Lower lobe of right lung (tissue), 2 donors: ENCODE results near the gene SDC1. TPM values are rescaled to one million over a fixed set of nuclear protein-coding genes. Genes with fewer than 3 reads are reported as not detected.

Experiments
- ATAC-seq, 2 donors: fragments of 200-7000 bp; cut with Tn5 transposase; one replicate each; pipeline ENCODE4 v1.9.1; 2020 to 2022; ENCODE audit warnings: mild to moderate bottlenecking in 2 of 2, moderate library complexity in 2 of 2
- DNase-seq: peaks from one replicate; pipeline ENCODE4 v3.0.0-alpha.2; 2020
- H3K27ac ChIP-seq: fragments of 200-600 bp; one replicate; pipeline ENCODE4 v1.8.0; 2022
- H3K27me3 ChIP-seq: fragments of 200-600 bp; one replicate; pipeline ENCODE4 v1.8.0; 2022; ENCODE audit warnings: low read depth
- H3K36me3 ChIP-seq: fragments of 200-600 bp; one replicate; pipeline ENCODE4 v1.8.0; 2022; ENCODE audit warnings: mild to moderate bottlenecking
- H3K4me1 ChIP-seq: fragments of 200-600 bp; one replicate; pipeline ENCODE4 v1.8.0; 2022
- H3K4me3 ChIP-seq: fragments of 200-600 bp; one replicate; pipeline ENCODE4 v1.8.0; 2022; ENCODE audit warnings: mild to moderate bottlenecking
- H3K9me3 ChIP-seq: fragments of 200-600 bp; one replicate; pipeline ENCODE4 v1.8.0; 2022
- CTCF ChIP-seq: fragments of 200-600 bp; IDR thresholded peaks from one replicate; pipeline ENCODE4 v1.8.0; 2022; ENCODE audit warnings: antibody characterized with exemption, mild to moderate bottlenecking
- intact Hi-C: fragments of 100-400 bp; cut with DNase I; formaldehyde crosslinking; loops from one replicate; pipeline ENCODE4 v1.11.0; 2022
- total RNA-seq: library from RNA; stranded (reverse); fragmentation: NEBNext Ultra II Directional; extraction: Animal tissue kit (Norgen Biotek cat#: 25700); gene quantifications from one replicate; pipeline ENCODE4 v1.2.1, GENCODE V29; 2021
- donor health status: DM: no; HTN: yes; CAD: no; lungs with severe emphysema.

Gene SDC1
- total RNA-seq, 1 donor from 2014 or later = 90.0 TPM

- H3K27me3 ChIP-seq = no peaks in the 10 kb centered on the region
- DNase-seq (no peak), ATAC-seq (no peak)
- H3K4me1 ChIP-seq = peaks cover 32% of the 10 kb centered on the region
- H3K4me3 ChIP-seq = no peak overlapping the region
- intact Hi-C loops = no loop called here
- no peaks in the 10 kb centered on the region for H3K36me3 ChIP-seq
- no peak for TF ChIP-seq CTCF
- H3K27ac ChIP-seq = no peak overlapping the region
- H3K9me3 ChIP-seq = no peaks in the 10 kb centered on the region
Observed at GRCh38 chr2:20174410-20174809, 50.5 kb downstream of the SDC1 start.

GRCh38 chr2:20173496-20174402, 51.2 kb downstream of the SDC1 start:
- ATAC-seq (no peak), DNase-seq (no peak)
- H3K36me3 ChIP-seq = no peaks in the 10 kb centered on the region

GRCh38 chr2:20173064-20173463, 51.9 kb downstream of the SDC1 start:
- no peak overlapping the region for H3K27ac ChIP-seq
- no peak for DNase-seq
- intact Hi-C loops = no loop called here

More at GRCh38 chr2:20173496-20174402, 51.2 kb downstream of the SDC1 start:
- H3K27me3 ChIP-seq = no peaks in the 10 kb centered on the region
- H3K27ac ChIP-seq = no peak overlapping the region
- no peaks in the 10 kb centered on the region for H3K9me3 ChIP-seq
- no peak for TF ChIP-seq CTCF
- H3K4me1 ChIP-seq = peaks cover 25% of the 10 kb centered on the region
- intact Hi-C loops = no loop called here
- no peak overlapping the region for H3K4me3 ChIP-seq

GRCh38 chr2:20172273-20173055, 52.5 kb downstream of the SDC1 start:
- Histone ChIP-seq H3K4me1 (peaks cover 18% of the 10 kb centered on the region), H3K4me3 (no peak overlapping the region), H3K36me3 (no peaks in the 10 kb centered on the region), H3K27ac (no peak overlapping the region), H3K9me3 (no peaks in the 10 kb centered on the region), H3K27me3 (no peaks in the 10 kb centered on the region)
- DNase-seq (peak; percentile 75), ATAC-seq (peak; percentile 80)
- TF ChIP-seq CTCF = no peak
- intact Hi-C loops = no loop called here

More at GRCh38 chr2:20173064-20173463, 51.9 kb downstream of the SDC1 start:
- H3K4me1 ChIP-seq = peaks cover 22% of the 10 kb centered on the region
- no peaks in the 10 kb centered on the region for H3K36me3 ChIP-seq
- TF ChIP-seq CTCF = no peak
- H3K27me3 ChIP-seq = no peaks in the 10 kb centered on the region
- H3K4me3 ChIP-seq = no peak overlapping the region
- H3K9me3 ChIP-seq = no peaks in the 10 kb centered on the region
- no peak for ATAC-seq

- DNase-seq = no peak
- no peaks in the 10 kb centered on the region for H3K27me3 ChIP-seq
- intact Hi-C loops = no loop called here
Observed at GRCh38 chr2:20171445-20171977, 53.4 kb downstream of the SDC1 start.

More at GRCh38 chr2:20171445-20171977, 53.4 kb downstream of the SDC1 start:
- Histone ChIP-seq H3K9me3 (no peaks in the 10 kb centered on the region), H3K4me1 (peaks cover 16% of the 10 kb centered on the region), H3K4me3 (no peak overlapping the region), H3K27ac (no peak overlapping the region), H3K36me3 (no peaks in the 10 kb centered on the region)
- peak in 1 of 2 donors; percentile 6 for ATAC-seq
- TF ChIP-seq CTCF = no peak
